Gastrocnemius medialis (tissue), 4 donors: Measurements from ENCODE around the gene MTR.

ENCODE experiments used
- POLR2A ChIP-seq, 2 donors: fragments of 450-650 bp; IDR thresholded peaks; one replicate each; pipeline ENCODE4 v1.6.1; 2017; ENCODE audit warnings: antibody characterized with exemption in 2 of 2, mild to moderate bottlenecking in 2 of 2, moderate library complexity in 2 of 2
- TF ChIP-seq, protein P1 (sequence below), 5 experiments: fragments of 450-650 bp in 3 of 5; fragments of 200-600 bp in 2 of 5; sonication (generic) in 2 of 5; IDR thresholded peaks in 4 of 5; conservative IDR thresholded peaks in 1 of 5; 1 replicate in 4 of 5; 2 replicates in 1 of 5; pipeline ENCODE4 v1.5.1; 2016 to 2019; ENCODE audit warnings: antibody characterized with exemption in 5 of 5, mild to moderate bottlenecking in 3 of 5, moderate library complexity in 3 of 5

DNA sequence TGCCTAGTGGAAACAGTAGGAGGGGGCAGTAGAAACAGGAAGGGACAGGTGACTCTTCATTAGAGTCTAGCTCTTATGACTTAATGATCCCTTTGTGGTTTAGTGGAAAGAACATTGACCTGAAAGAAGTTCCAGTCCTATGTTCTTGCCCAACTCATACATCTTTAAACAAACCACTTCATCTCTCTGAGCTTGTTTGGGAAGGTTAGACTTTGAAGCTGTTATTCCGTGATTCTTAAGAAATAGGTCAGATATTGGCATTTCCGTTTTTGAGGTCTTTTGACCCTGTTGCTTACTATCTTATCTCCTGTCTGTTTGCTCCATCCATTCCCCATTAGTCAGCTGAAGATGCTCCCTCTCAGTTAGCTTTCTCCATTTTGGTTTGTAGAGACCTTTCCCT is 38.5 kb downstream of the MTR start:
- TF ChIP-seq, protein P1, sequence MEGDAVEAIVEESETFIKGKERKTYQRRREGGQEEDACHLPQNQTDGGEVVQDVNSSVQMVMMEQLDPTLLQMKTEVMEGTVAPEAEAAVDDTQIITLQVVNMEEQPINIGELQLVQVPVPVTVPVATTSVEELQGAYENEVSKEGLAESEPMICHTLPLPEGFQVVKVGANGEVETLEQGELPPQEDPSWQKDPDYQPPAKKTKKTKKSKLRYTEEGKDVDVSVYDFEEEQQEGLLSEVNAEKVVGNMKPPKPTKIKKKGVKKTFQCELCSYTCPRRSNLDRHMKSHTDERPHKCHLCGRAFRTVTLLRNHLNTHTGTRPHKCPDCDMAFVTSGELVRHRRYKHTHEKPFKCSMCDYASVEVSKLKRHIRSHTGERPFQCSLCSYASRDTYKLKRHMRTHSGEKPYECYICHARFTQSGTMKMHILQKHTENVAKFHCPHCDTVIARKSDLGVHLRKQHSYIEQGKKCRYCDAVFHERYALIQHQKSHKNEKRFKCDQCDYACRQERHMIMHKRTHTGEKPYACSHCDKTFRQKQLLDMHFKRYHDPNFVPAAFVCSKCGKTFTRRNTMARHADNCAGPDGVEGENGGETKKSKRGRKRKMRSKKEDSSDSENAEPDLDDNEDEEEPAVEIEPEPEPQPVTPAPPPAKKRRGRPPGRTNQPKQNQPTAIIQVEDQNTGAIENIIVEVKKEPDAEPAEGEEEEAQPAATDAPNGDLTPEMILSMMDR (IDR thresholded peaks at IDR 0.05 in 4 of 5, conservative IDR thresholded peaks at IDR 0.05 in 1 of 5): no peak
- TF ChIP-seq POLR2A (IDR thresholded peaks at IDR 0.05): no peak
